ENCODE data around the gene AURKAIP1.

- TF ChIP-seq FOXP1 (CRISPR knock-in tag; IDR thresholded peaks at IDR 0.05) (no peak), ZNF143 (CRISPR knock-in tag; IDR thresholded peaks at IDR 0.05) (no peak), NR2C1 (IDR thresholded peaks at IDR 0.05) (no peak), NR2C1 (tag; IDR thresholded peaks at IDR 0.05) (no peak), TCF7L2 (IDR thresholded peaks at IDR 0.05; ENCODE audit: low read depth, low read length) (no peak), TRIM28 (IDR thresholded peaks at IDR 0.05) (no peak), E2F5 (CRISPR knock-in tag; IDR thresholded peaks at IDR 0.05) (no peak), ZBTB43 (CRISPR knock-in tag; IDR thresholded peaks at IDR 0.05) (no peak), CTCFL (IDR thresholded peaks at IDR 0.05; ENCODE audit: borderline replicate concordance, insufficient read depth, low read depth, low read length, poor library complexity, severe bottlenecking) (peak; percentile 94), BRF1 (IDR thresholded peaks at IDR 0.05; ENCODE audit: borderline replicate concordance, extremely low read depth, insufficient read length) (no peak)
These were observed 3.0 kb downstream of the AURKAIP1 start for GRCh38 chr1:1371746-1372711.

Measured in K562 (cell line).